Measurements from ENCODE around the gene THUMPD3. TPM values are rescaled to one million over a fixed set of nuclear protein-coding genes. Genes with fewer than 3 reads are reported as not detected.
A peak's percentile ranks its signal among the peaks of the same experiment; 100 is the strongest.

The THUMPD3 gene
- total and polyA plus RNA-seq, 9 of the 15 experiments (the other 6 are each of a cell fraction or from before 2014, with no cell fraction given) = 58.3 to 132 (median 113) TPM

DNA sequence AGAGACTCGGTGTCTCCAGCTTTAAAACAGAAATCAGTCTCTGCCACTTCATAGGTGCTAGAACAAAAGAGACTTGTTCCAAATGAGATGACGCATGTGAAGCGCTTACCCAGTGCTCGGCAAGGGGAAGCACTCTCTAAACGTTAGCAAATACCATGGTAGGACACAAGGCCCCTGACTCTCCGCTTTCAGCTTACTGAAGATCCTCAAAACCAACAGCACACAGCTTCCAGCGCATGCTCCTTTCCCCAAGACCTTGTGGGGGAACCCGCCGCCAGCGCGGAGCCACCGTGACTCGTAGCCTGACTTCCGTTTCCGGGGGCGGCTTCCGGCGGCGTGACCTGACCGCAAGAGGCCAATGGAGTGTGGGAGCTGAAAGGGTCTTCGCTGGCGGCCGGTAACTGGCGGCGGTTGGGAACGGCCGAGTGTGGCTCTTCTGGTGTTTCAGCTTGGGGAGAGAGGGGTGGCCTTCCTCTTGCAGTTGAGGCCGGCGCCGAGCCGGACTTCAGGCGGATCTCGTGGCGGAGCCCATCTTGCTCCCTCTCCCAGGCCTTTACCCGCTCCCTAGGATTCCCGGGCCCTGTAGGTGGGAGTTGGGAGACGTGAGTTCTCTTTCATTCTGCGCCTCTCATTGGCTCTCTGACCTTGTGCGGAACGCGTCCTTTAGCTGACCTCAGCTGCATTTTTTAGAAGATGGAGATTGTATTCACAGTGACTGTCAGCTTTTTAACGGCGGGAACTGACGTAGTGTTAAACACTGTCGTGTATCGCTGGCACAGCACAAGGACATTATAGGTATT lies at the start of gene THUMPD3 (continued):
- TF ChIP-seq CC2D1A (IDR thresholded peaks at IDR 0.05) (peak; percentile 88; the same call in 1 of the 2 replicates), ZNF324 (CRISPR knock-in tag; IDR thresholded peaks at IDR 0.05) (no peak), TFAM (CRISPR knock-in tag; conservative IDR thresholded peaks at IDR 0.05) (no peak), DPF2 (IDR thresholded peaks at IDR 0.05) (peak; percentile 72), HLTF (IDR thresholded peaks at IDR 0.05) (peak; percentile 72; the same call in 1 of the 2 replicates), PHTF2 (CRISPR knock-in tag; IDR thresholded peaks at IDR 0.05) (no peak; the same call in 1 of the 2 replicates), TRIM24 (IDR thresholded peaks at IDR 0.05) (peak in 1 of 2 experiments; percentile 58; a peak in 1 of 4 replicates), E2F3 (CRISPR knock-in tag; IDR thresholded peaks at IDR 0.05) (peak; percentile 74; the same call in 1 of the 2 replicates), ZSCAN32 (CRISPR knock-in tag; IDR thresholded peaks at IDR 0.05) (no peak), KLF16 (IDR thresholded peaks at IDR 0.05) (0 out of 2 replicates have a peak, but pooled peaks have one; percentile 21), ETS2 (tag; IDR thresholded peaks at IDR 0.05; ENCODE audit: borderline replicate concordance, poor library complexity, severe bottlenecking) (no peak), CBFB (CRISPR knock-in tag; IDR thresholded peaks at IDR 0.05) (peak; percentile 99), NONO (IDR thresholded peaks at IDR 0.05; ENCODE audit: low read depth in 2 of 2, low read length in 1 of 2) (no peak)
- TF ChIP-seq, protein P1, sequence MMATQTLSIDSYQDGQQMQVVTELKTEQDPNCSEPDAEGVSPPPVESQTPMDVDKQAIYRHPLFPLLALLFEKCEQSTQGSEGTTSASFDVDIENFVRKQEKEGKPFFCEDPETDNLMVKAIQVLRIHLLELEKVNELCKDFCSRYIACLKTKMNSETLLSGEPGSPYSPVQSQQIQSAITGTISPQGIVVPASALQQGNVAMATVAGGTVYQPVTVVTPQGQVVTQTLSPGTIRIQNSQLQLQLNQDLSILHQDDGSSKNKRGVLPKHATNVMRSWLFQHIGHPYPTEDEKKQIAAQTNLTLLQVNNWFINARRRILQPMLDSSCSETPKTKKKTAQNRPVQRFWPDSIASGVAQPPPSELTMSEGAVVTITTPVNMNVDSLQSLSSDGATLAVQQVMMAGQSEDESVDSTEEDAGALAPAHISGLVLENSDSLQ (IDR thresholded peaks at IDR 0.05) = peak; percentile 77
- TF ChIP-seq, protein P2, sequence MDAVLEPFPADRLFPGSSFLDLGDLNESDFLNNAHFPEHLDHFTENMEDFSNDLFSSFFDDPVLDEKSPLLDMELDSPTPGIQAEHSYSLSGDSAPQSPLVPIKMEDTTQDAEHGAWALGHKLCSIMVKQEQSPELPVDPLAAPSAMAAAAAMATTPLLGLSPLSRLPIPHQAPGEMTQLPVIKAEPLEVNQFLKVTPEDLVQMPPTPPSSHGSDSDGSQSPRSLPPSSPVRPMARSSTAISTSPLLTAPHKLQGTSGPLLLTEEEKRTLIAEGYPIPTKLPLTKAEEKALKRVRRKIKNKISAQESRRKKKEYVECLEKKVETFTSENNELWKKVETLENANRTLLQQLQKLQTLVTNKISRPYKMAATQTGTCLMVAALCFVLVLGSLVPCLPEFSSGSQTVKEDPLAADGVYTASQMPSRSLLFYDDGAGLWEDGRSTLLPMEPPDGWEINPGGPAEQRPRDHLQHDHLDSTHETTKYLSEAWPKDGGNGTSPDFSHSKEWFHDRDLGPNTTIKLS (IDR thresholded peaks at IDR 0.05; ENCODE audit: borderline replicate concordance, low read depth) = peak; percentile 94
- TF ChIP-seq, protein P3, sequence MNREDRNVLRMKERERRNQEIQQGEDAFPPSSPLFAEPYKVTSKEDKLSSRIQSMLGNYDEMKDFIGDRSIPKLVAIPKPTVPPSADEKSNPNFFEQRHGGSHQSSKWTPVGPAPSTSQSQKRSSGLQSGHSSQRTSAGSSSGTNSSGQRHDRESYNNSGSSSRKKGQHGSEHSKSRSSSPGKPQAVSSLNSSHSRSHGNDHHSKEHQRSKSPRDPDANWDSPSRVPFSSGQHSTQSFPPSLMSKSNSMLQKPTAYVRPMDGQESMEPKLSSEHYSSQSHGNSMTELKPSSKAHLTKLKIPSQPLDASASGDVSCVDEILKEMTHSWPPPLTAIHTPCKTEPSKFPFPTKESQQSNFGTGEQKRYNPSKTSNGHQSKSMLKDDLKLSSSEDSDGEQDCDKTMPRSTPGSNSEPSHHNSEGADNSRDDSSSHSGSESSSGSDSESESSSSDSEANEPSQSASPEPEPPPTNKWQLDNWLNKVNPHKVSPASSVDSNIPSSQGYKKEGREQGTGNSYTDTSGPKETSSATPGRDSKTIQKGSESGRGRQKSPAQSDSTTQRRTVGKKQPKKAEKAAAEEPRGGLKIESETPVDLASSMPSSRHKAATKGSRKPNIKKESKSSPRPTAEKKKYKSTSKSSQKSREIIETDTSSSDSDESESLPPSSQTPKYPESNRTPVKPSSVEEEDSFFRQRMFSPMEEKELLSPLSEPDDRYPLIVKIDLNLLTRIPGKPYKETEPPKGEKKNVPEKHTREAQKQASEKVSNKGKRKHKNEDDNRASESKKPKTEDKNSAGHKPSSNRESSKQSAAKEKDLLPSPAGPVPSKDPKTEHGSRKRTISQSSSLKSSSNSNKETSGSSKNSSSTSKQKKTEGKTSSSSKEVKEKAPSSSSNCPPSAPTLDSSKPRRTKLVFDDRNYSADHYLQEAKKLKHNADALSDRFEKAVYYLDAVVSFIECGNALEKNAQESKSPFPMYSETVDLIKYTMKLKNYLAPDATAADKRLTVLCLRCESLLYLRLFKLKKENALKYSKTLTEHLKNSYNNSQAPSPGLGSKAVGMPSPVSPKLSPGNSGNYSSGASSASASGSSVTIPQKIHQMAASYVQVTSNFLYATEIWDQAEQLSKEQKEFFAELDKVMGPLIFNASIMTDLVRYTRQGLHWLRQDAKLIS (CRISPR knock-in tag; IDR thresholded peaks at IDR 0.05) = peak; percentile 97
- TF ChIP-seq, protein P4, sequence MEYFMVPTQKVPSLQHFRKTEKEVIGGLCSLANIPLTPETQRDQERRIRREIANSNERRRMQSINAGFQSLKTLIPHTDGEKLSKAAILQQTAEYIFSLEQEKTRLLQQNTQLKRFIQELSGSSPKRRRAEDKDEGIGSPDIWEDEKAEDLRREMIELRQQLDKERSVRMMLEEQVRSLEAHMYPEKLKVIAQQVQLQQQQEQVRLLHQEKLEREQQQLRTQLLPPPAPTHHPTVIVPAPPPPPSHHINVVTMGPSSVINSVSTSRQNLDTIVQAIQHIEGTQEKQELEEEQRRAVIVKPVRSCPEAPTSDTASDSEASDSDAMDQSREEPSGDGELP (CRISPR knock-in tag; IDR thresholded peaks at IDR 0.05; ENCODE audit: borderline replicate concordance) = peak; percentile 90
- TF ChIP-seq, protein P5, sequence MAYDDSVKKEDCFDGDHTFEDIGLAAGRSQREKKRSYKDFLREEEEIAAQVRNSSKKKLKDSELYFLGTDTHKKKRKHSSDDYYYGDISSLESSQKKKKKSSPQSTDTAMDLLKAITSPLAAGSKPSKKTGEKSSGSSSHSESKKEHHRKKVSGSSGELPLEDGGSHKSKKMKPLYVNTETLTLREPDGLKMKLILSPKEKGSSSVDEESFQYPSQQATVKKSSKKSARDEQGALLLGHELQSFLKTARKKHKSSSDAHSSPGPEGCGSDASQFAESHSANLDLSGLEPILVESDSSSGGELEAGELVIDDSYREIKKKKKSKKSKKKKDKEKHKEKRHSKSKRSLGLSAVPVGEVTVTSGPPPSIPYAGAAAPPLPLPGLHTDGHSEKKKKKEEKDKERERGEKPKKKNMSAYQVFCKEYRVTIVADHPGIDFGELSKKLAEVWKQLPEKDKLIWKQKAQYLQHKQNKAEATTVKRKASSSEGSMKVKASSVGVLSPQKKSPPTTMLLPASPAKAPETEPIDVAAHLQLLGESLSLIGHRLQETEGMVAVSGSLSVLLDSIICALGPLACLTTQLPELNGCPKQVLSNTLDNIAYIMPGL (CRISPR knock-in tag; IDR thresholded peaks at IDR 0.05) = peak; percentile 69; the same call in 1 of the 2 replicates
